ENCODE data around the gene TBCK.

GRCh38 chr4:106339431-106339830 lies 23.4 kb upstream of the TBCK start:
- TF ChIP-seq CTCF (IDR thresholded peaks at IDR 0.05) (no peak), POLR2AphosphoS5 (IDR thresholded peaks at IDR 0.05) (no peak)

Data from suprapubic skin (tissue), 3 donors.